Esophagus muscularis mucosa (tissue), 4 donors: ENCODE measurements around the gene UBASH3B. TPM values are rescaled to one million over a fixed set of nuclear protein-coding genes. Genes with fewer than 3 reads are reported as not detected.

ENCODE experiments used
- DNase-seq: peaks from one replicate; pipeline ENCODE4 v3.0.0-alpha.2; 2017; ENCODE audit errors: extremely low spot score
- H3K27ac ChIP-seq, 4 donors: fragments of 200-600 bp; sonication (generic); replicated peaks in 1 of 4; 1 replicate in 3 of 4; 2 replicates in 1 of 4; pipeline ENCODE4 v1.5.1; 2016 to 2019; ENCODE audit warnings: mild to moderate bottlenecking in 1 of 4
- H3K27me3 ChIP-seq, 4 donors: fragments of 200-600 bp; sonication (generic); one replicate each; pipeline versions ENCODE4 v1.5.1 to v1.6.0; 2016 to 2019
- H3K36me3 ChIP-seq, 4 donors: fragments of 200-600 bp; sonication (generic); one replicate each; pipeline ENCODE4 v1.5.1; 2016 to 2019
- H3K4me1 ChIP-seq, 4 donors: fragments of 200-600 bp; sonication (generic); one replicate each; pipeline ENCODE4 v1.5.1; 2016 to 2019
- H3K4me3 ChIP-seq, 4 donors: fragments of 200-600 bp; sonication (generic); 1 replicate in 2 of 4; 2 replicates in 2 of 4; pipeline ENCODE4 v1.5.1; 2016 to 2019; ENCODE audit warnings: mild to moderate bottlenecking in 4 of 4, moderate library complexity in 1 of 4
- H3K9me3 ChIP-seq, 4 donors: fragments of 200-600 bp; sonication (generic); 1 replicate in 3 of 4; 2 replicates in 1 of 4; pipeline ENCODE4 v1.5.1; 2016 to 2019
- CTCF ChIP-seq, 3 experiments: fragments of 200-600 bp in 2 of 3; fragments of 450-650 bp in 1 of 3; sonication (generic) in 2 of 3; IDR thresholded peaks; one replicate each; pipeline ENCODE4 v1.5.1; 2017 to 2019; ENCODE audit warnings: antibody characterized with exemption in 3 of 3, mild to moderate bottlenecking in 2 of 3, moderate library complexity in 1 of 3
- EP300 ChIP-seq: sonication (generic); formaldehyde crosslinking; IDR thresholded peaks from one replicate; pipeline ENCODE4 v1.6.1; 2017; ENCODE audit warnings: antibody characterized with exemption
- POLR2A ChIP-seq: fragments of 450-650 bp; IDR thresholded peaks from one replicate; pipeline ENCODE4 v1.6.1; 2017; ENCODE audit warnings: antibody characterized with exemption, moderate library complexity, mild to moderate bottlenecking, low read depth
- POLR2AphosphoS5 ChIP-seq, 2 donors: sonication (generic); formaldehyde crosslinking; IDR thresholded peaks; one replicate each; pipeline ENCODE4 v1.6.1; 2017; ENCODE audit warnings: antibody characterized with exemption in 2 of 2
- WGBS: methylation state at CpG from one replicate; pipeline ENCODE4 v1.1.5; 2018; 5-methylcytosine and 5-hydroxymethylcytosine counted together
- intact Hi-C: fragments of 100-400 bp; cut with DNase I; formaldehyde crosslinking; loops from one replicate; pipeline ENCODE4 v1.15.1; 2023
- total RNA-seq, 4 donors: library from RNA; depleted of rRNA; stranded (reverse); fragments of >200 nt; gene quantifications; one replicate each; pipeline versions ENCODE4 v1.1.0 to v1.2.1, GENCODE V29; 2016

UBASH3B gene
- total RNA-seq, 4 donors from 2014 or later = 0.42 to 6.8 (median 1.7) TPM

GRCh38 chr11:122804161-122804560 lies 148.6 kb downstream of the UBASH3B start:
- WGBS = 93% methylated on average over 3 of the region's 4 CpGs
- no peak for DNase-seq
- H3K27ac ChIP-seq = no peak overlapping the region
- peaks cover 0 to 17% (median 0%) of the 10 kb centered on the region in 4 donors for H3K36me3 ChIP-seq
- TF ChIP-seq CTCF (IDR thresholded peaks at IDR 0.05) (no peak), EP300 (no peak), POLR2AphosphoS5 (IDR thresholded peaks at IDR 0.05) (no peak), POLR2A (no peak)
- H3K9me3 ChIP-seq = no peaks in the 10 kb centered on the region
- H3K4me3 ChIP-seq = no peak overlapping the region
- H3K27me3 ChIP-seq = no peaks in the 10 kb centered on the region
- intact Hi-C loops = no loop called here
- peaks cover 0 to 14% (median 5%) of the 10 kb centered on the region in 4 donors for H3K4me1 ChIP-seq

DNA sequence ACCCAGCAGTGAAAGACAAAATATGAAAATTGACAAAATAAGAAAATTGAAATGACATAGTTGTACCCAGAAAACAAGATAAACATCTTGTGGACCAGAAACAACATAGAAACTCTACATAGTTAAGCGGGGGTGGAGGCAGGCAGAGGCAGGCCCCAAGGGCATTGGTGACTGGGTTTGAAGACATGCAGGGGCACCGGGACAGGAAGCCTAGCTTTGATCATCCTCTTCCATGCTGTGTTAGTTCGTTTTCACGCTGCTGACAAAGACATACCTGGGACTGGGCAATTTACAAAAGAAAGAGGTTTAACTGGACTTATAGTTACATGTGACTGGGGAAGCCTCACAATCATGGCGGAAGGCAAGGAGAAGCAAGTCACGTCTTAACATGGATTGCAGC lies 149.3 kb downstream of the UBASH3B start:
- H3K4me3 ChIP-seq = no peak overlapping the region
- H3K36me3 ChIP-seq = peaks cover 0 to 17% (median 0%) of the 10 kb centered on the region in 4 donors
- TF ChIP-seq POLR2AphosphoS5 (IDR thresholded peaks at IDR 0.05) (no peak), POLR2A (no peak), EP300 (no peak), CTCF (IDR thresholded peaks at IDR 0.05) (no peak)
- no peaks in the 10 kb centered on the region for H3K27me3 ChIP-seq
- WGBS = 86% methylated on average over 6 of the region's 6 CpGs
- H3K27ac ChIP-seq = no peak overlapping the region
- peaks cover 0 to 10% (median 4%) of the 10 kb centered on the region in 4 donors for H3K4me1 ChIP-seq
- H3K9me3 ChIP-seq = no peaks in the 10 kb centered on the region
- intact Hi-C loops = no loop called here
- DNase-seq = no peak

- H3K36me3 ChIP-seq = no peaks in the 10 kb centered on the region
- no peaks in the 10 kb centered on the region for H3K27me3 ChIP-seq
- no peak overlapping the region for H3K4me3 ChIP-seq
- H3K27ac ChIP-seq = no peak overlapping the region
- no peak for TF ChIP-seq POLR2AphosphoS5 (IDR thresholded peaks at IDR 0.05)
- no peak for TF ChIP-seq CTCF (IDR thresholded peaks at IDR 0.05)
- TF ChIP-seq POLR2A = no peak
- no peak for TF ChIP-seq EP300
- H3K9me3 ChIP-seq = no peaks in the 10 kb centered on the region
- 88% methylated on average over 8 of the region's 8 CpGs for WGBS
- no peak for DNase-seq
- intact Hi-C loops = no loop called here
- peaks cover 0 to 10% (median 4%) of the 10 kb centered on the region in 4 donors for H3K4me1 ChIP-seq
Measured at GRCh38 chr11:122807731-122808477, 152.4 kb downstream of the UBASH3B start.

GRCh38 chr11:122808478-122808869 lies 153.0 kb downstream of the UBASH3B start:
- peaks cover 0 to 10% (median 4%) of the 10 kb centered on the region in 4 donors for H3K4me1 ChIP-seq
- H3K36me3 ChIP-seq = no peaks in the 10 kb centered on the region
- H3K27me3 ChIP-seq = no peaks in the 10 kb centered on the region
- no peaks in the 10 kb centered on the region for H3K9me3 ChIP-seq
- no peak for DNase-seq
- TF ChIP-seq POLR2A (no peak), EP300 (no peak), CTCF (IDR thresholded peaks at IDR 0.05) (no peak)
- intact Hi-C loops = no loop called here
- WGBS = 60% methylated on average over 2 of the region's 2 CpGs
- H3K27ac ChIP-seq = no peak overlapping the region
- no peak overlapping the region for H3K4me3 ChIP-seq
